Dedifferentiated amniotic fluid mesenchymal stem cell (primary cell): ENCODE results near the gene CHL1.

ENCODE experiments used
- DNase-seq: peaks from one replicate; pipeline ENCODE4 v3.0.0-alpha.2; 2016; ENCODE audit errors: extremely low spot score

The CHL1 gene

GRCh38 chr3:396293-396692 is 199.7 kb downstream of the CHL1 start:
- DNase-seq, result no peak

GRCh38 chr3:399647-400046 is 203.1 kb downstream of the CHL1 start:
- DNase-seq, result no peak

GRCh38 chr3:403826-404225 is 207.3 kb downstream of the CHL1 start:
- no peak for DNase-seq

GRCh38 chr3:409011-409410 is 212.4 kb downstream of the CHL1 start:
- no peak for DNase-seq

- DNase-seq, result no peak
These were observed 214.7 kb downstream of the CHL1 start for GRCh38 chr3:411226-411625.

GRCh38 chr3:414063-414462 is 217.5 kb downstream of the CHL1 start:
- DNase-seq, result peak; percentile 23

- no peak for DNase-seq
These were observed 221.8 kb downstream of the CHL1 start for GRCh38 chr3:418239-418929.

GRCh38 chr3:420584-420983 is 224.0 kb downstream of the CHL1 start:
- no peak for DNase-seq

- no peak for DNase-seq
These were observed 228.5 kb downstream of the CHL1 start for GRCh38 chr3:425079-425478.

- no peak for DNase-seq
These were observed 229.5 kb downstream of the CHL1 start for GRCh38 chr3:426072-426471.

- DNase-seq, result no peak
These were observed 230.6 kb downstream of the CHL1 start for GRCh38 chr3:427128-427527.

GRCh38 chr3:430186-430585 is 233.6 kb downstream of the CHL1 start:
- no peak for DNase-seq

- DNase-seq, result no peak
These were observed 238.6 kb downstream of the CHL1 start for GRCh38 chr3:435161-435560.

GRCh38 chr3:436053-436452 is 239.5 kb downstream of the CHL1 start:
- no peak for DNase-seq

- DNase-seq, result no peak
These were observed 244.3 kb downstream of the CHL1 start for GRCh38 chr3:440826-441225.

- no peak for DNase-seq
These were observed 249.4 kb downstream of the CHL1 start for GRCh38 chr3:445960-446359.

- DNase-seq, result no peak
These were observed 251.1 kb downstream of the CHL1 start for GRCh38 chr3:447671-448070.

- no peak for DNase-seq
These were observed 253.1 kb downstream of the CHL1 start for GRCh38 chr3:449711-450110.

- no peak for DNase-seq
These were observed 255.7 kb downstream of the CHL1 start for GRCh38 chr3:452221-452620.

- no peak for DNase-seq
These were observed 256.5 kb downstream of the CHL1 start for GRCh38 chr3:453106-453505.

- DNase-seq, result no peak
These were observed 258.4 kb downstream of the CHL1 start for GRCh38 chr3:454986-455385.

GRCh38 chr3:458124-458523 is 261.6 kb downstream of the CHL1 start:
- DNase-seq, result no peak

GRCh38 chr3:458653-459310 is 262.2 kb downstream of the CHL1 start:
- no peak for DNase-seq
